ENCODE measurements around the gene RBM47.
A peak's percentile ranks its signal among the peaks of the same experiment; 100 is the strongest.
"Not testable (repeated sequence)": the region's sequence is repeated elsewhere in the genome, so short reads cannot be mapped to it uniquely, and the experiment has no call there.

Gene RBM47

DNA sequence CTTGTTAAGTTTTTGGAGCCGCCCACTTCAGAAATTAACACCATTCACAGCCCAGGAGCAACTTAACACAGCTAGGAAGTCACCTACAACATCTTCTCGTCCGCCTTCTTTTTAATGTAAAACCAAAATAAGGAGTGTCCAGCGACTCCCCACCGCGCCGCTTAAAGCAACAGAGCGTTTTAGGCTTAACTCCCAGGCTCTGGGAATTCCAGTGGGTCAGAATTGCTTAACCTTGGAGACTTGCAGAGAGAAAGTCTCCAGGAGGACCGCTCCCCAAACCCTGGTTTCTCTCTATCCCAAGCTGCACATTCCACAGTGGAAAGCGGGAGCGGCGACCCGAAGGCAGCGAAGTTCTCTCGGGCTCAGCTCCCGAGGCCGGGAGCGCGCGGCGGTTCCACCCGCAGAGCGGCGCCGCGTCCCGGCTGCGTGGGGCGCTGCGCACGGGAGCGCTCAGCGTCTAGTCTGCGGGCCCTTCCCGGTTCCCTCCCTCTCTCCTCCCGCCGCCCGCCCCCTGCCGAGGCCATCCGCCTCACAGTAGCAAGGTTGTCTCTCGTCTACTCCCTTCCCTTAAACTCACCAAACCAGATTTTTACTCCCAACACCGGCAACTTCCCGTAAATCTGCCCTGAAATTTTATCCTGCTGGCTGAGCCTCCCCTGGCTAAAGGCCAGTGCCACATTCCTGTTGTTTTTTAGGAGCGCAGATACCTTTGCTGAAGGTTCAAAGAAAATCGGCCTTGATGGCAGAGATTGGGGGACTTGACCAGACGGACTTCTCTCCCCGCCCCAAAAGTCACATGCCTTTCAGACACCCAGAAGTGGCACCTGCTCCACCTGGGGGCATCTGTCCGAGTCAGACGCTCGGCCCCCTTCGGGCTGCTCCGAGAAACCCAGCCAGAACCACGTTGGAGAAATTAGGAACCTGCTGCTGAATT is at the start of gene RBM47:
RBM47 (minus strand) TSS at position 464 of the 934 bp plus-strand sequence. CDS start 190,971 bp downstream, outside the sequence.
- DNase-seq: peak; percentile 70

DNA sequence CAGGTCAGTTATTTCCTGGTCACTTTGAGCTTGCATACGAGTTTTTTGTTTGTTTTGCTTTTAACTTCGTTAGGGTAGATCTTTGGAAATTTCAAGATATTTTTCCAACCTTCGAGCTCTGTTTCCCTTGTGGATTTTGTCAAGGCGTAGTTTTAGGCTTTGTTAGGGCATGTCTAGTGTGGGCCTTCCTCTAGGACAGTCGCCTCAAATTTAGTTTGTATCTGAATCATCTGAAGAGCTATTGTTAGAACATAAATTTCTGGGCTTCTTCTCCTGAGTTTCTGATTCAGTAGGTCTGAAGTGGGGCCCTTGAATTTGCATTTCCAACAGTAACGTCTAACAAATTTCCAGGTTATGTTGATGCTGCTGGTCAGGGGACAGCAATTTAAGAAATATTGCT is 48.8 kb upstream of the RBM47 start:
- no peak for DNase-seq

GRCh38 chr4:40675166-40675565 is 45.5 kb upstream of the RBM47 start:
- peak; percentile 94 for DNase-seq

GRCh38 chr4:40672528-40673522 is 43.2 kb upstream of the RBM47 start:
- peak; percentile 48 for DNase-seq

GRCh38 chr4:40669504-40669903 is 39.8 kb upstream of the RBM47 start:
- no peak for DNase-seq

GRCh38 chr4:40665842-40666241 is 36.2 kb upstream of the RBM47 start:
- DNase-seq: no peak

DNA sequence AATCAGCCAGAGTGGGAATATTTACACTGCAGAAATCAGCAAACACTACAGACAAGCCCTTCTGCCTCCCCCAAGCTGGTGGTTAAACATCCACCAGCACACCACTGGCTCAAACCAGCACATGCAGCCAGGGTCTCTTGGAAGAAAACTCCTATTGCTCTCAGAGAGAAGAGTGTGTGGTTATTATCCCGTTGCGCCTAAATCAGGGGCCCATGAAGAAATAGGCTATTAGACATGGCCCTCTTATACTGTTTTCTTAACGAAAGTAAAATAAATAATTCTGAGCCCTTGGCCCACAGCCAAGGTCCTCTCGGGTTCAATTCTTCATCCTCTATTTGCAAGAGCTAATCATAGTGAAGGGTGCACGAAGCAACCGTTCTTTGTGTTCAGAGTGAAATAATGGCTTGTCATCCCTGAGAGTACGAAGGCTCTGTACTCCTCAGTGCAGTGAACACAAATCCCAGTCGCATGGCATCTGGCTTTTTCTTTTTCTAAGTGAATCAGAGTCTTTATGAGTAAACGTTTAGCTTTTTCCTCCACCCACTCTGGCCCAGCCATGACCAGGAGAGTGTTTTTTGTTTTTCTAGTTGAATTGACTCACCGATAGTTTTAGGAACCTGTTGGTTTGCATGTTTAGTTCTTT is 33.4 kb upstream of the RBM47 start:
- DNase-seq: peak; percentile 93

GRCh38 chr4:40661803-40662202 is 32.1 kb upstream of the RBM47 start:
- DNase-seq: no peak

DNA sequence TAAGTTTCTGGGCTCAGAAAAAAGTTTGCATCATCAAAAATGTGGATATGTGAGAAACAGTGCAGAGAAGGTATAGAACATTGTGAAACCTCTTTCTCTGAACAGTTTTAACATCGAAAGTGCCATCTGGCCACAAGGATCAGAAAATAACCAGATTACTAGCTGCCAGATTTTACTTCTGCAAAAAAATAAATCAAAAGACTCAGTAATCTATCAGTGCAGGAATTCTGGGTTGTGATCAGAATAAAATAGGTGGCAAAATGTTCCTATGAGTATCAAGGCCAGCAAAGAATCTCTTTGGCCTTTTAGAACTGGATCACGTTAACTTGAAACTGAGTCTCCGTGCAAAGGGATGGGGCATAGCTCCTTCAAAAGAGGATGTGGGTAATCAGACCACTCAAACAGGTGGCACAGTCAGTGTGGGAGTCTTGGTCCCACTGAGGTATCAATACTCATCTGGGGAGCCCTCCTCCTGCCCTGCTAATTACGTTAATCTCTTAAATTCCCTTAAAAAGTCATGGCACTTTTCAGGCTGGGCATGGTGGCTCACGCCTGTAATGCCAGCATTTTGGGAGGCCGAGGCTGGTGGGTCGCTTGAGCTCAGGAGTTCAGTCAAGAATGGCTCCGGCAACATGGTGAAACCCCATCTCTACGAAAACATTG is 26.7 kb upstream of the RBM47 start:
- DNase-seq: no peak

DNA sequence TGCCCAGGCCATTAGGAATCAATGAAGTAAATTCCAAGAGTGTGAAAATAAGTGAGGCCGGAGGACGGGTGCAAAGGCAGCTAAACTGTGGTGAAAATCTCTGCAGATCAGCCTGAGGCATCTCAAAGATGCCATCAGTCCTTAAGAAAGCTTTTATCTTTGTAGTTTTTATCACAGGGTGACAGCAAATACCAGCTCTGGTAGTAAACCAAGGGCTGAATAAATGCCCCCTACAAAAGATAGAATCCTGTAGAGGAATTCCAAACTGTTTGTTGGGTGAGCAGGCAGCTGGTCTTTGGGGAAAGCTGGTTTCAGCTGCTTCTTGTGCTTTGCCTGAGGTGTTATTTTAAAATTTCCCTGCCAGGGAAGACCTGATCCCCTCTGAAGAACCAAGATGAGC is 21.6 kb upstream of the RBM47 start:
- no peak for DNase-seq

- no peak for DNase-seq
These were observed 19.7 kb upstream of the RBM47 start for GRCh38 chr4:40649321-40649720.

DNA sequence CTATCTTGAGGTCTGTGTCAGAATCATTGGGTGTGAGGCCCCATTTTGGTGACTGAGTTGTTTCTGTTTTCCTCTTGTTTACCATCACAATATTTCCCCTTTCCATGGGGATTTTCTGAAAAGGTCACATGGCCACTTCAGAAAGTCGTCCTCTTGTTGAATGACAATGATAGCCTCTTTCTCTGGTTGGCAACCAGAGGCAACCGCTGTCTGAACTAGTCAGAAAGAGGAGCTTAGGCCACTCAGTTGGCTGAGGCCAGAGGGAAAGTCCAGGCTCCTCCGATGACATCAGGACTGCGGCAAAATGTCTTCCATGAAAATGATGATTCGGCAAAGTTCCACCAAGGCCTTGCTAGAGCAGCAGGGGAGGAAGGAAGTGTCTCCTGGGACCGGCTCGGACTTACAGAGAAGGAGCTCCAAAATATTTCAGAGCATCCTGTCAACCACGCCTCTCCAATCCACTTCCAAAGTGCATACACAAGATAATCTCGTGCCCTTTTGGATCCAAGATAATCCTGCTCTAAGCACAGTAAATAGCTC is 19.1 kb upstream of the RBM47 start:
- no peak for DNase-seq

- no peak for DNase-seq
These were observed 18.5 kb upstream of the RBM47 start for GRCh38 chr4:40648131-40648530.

GRCh38 chr4:40645586-40645985 is 15.9 kb upstream of the RBM47 start:
- no peak for DNase-seq

- DNase-seq: no peak
These were observed 2.4 kb upstream of the RBM47 start for GRCh38 chr4:40632080-40632479.

- no peak for DNase-seq
These were observed 814 bp upstream of the RBM47 start for GRCh38 chr4:40630335-40631021.

GRCh38 chr4:40628888-40629287 is 776 bp downstream of the RBM47 start:
- DNase-seq: peak; percentile 5

GRCh38 chr4:40628407-40628806 is 1.3 kb downstream of the RBM47 start:
- DNase-seq: not testable (repeated sequence)

DNA sequence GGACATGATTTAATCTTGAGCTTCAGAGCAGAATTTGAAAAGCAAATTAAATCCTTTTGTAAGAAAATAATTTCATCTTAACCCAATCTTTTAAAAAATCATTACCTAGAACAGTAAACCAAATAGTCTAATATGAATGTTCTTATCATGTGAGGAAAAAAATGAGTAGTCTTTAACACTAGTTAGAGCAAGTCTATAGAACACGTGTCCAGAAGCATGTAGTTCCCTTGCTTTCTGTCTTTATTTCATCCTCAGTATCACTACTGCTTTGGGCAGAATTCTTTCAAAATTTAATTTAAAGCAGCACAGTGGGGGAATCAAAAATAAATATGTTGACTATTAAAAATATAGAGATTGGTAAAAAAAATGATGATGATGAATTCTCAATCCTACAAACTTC is 2.1 kb downstream of the RBM47 start:
- no peak for DNase-seq

GRCh38 chr4:40626183-40626990 is 3.3 kb downstream of the RBM47 start:
- DNase-seq: no peak

GRCh38 chr4:40623707-40624106 is 6.0 kb downstream of the RBM47 start:
- no peak for DNase-seq

Data from NCI-H69 (cell line).